Right lobe of liver (tissue), 6 donors: ENCODE results near the gene TBC1D24. TPM values are rescaled to one million over a fixed set of nuclear protein-coding genes. Genes with fewer than 3 reads are reported as not detected.

ENCODE experiments used
- ATAC-seq, 4 donors: fragments of 200-7000 bp; cut with Tn5 transposase; one replicate each; pipeline ENCODE4 v1.9.1; 2020; ENCODE audit warnings: mild to moderate bottlenecking in 4 of 4, moderate library complexity in 4 of 4
- DNase-seq, 3 donors: peaks; one replicate each; pipeline ENCODE4 v3.0.0-alpha.2; 2020
- H3K27ac ChIP-seq, 3 donors: fragments of 200-600 bp; one replicate each; pipeline ENCODE4 v1.8.0; 2022
- H3K27me3 ChIP-seq, 2 donors: fragments of 200-600 bp; one replicate each; pipeline ENCODE4 v1.8.0; 2022
- H3K36me3 ChIP-seq, 4 donors: fragments of 200-600 bp; sonication (generic) in 1 of 4; one replicate each; pipeline versions ENCODE4 v1.5.1 to v1.8.0; 2017 to 2022; ENCODE audit warnings: control low read depth in 1 of 4
- H3K4me1 ChIP-seq, 4 donors: fragments of 200-600 bp; sonication (generic) in 1 of 4; one replicate each; pipeline versions ENCODE4 v1.5.1 to v1.8.0; 2017 to 2022; ENCODE audit warnings: control low read depth in 1 of 4
- H3K4me3 ChIP-seq, 3 donors: fragments of 200-600 bp; one replicate each; pipeline ENCODE4 v1.8.0; 2022
- H3K9me3 ChIP-seq, 4 donors: fragments of 200-600 bp; sonication (generic) in 1 of 4; one replicate each; pipeline versions ENCODE4 v1.5.1 to v1.8.0; 2017 to 2022; ENCODE audit warnings: control low read depth in 1 of 4
- CTCF ChIP-seq, 4 donors: fragments of 200-600 bp in 3 of 4; fragments of 450-650 bp in 1 of 4; IDR thresholded peaks; one replicate each; pipeline versions ENCODE4 v1.5.1 to v1.8.0; 2016 to 2022; ENCODE audit warnings: antibody characterized with exemption in 4 of 4, mild to moderate bottlenecking in 2 of 4
- POLR2A ChIP-seq: fragments of 450-650 bp; IDR thresholded peaks from one replicate; pipeline ENCODE4 v1.6.1; 2017; ENCODE audit warnings: antibody characterized with exemption, mild to moderate bottlenecking
- WGBS: methylation state at CpG from one replicate; pipeline ENCODE4 v1.1.6; 2018; ENCODE audit warnings: low coverage, low lambda C conversion rate; ENCODE audit not compliant: insufficient coverage; ENCODE audit errors: missing lambda C conversion rate; 5-methylcytosine and 5-hydroxymethylcytosine counted together
- intact Hi-C, 2 donors: fragments of 100-400 bp; cut with DNase I; formaldehyde crosslinking; loops; one replicate each; pipeline versions ENCODE4 v1.11.2 to v1.14.1; 2022
- total RNA-seq, 6 experiments: library from RNA; depleted of rRNA in 2 of 6; stranded (reverse); fragments of >200 nt in 2 of 6; fragmentation: NEBNext Ultra II Directional in 3 of 6; extraction: Animal tissue kit (Norgen Biotek cat#: 25700) in 3 of 6; gene quantifications; one replicate each; pipeline versions ENCODE4 v1.1.0 to v1.2.4, GENCODE V29; 2016 to 2023
- donor health status: DM: no; HTN: yes; CAD: no.
- donor health status: DM: no; HTN: no; CAD: no.
- donor health status: DM: no; HTN: no; CAD: no.
- donor health status: DM: no; HTN: yes; CAD: no.
- donor health status: DM: no; HTN: yes; CAD: no.

Gene TBC1D24
- total RNA-seq, 6 experiments from 2014 or later: 14.9 to 22.7 (median 17.5) TPM

- ATAC-seq (peak in 1 of 4 donors; percentile 2), DNase-seq (peak; percentile 47 to 64 (median 61))
- peak overlapping the region in 2 of 3 donors; percentile 54 to 80 for H3K27ac ChIP-seq
- H3K4me3 ChIP-seq: no peak overlapping the region
- H3K36me3 ChIP-seq: peaks cover 0 to 8% (median 0%) of the 10 kb centered on the region in 4 donors
- 64% methylated on average over 10 of the region's 39 CpGs for WGBS
- H3K27me3 ChIP-seq: no peaks in the 10 kb centered on the region
- no peaks in the 10 kb centered on the region for H3K9me3 ChIP-seq
- no peak for TF ChIP-seq POLR2A
- TF ChIP-seq CTCF (IDR thresholded peaks at IDR 0.05): no peak
- peaks cover 0 to 66% (median 37%) of the 10 kb centered on the region in 4 donors for H3K4me1 ChIP-seq
- intact Hi-C loops: no loop called here
Observed at GRCh38 chr16:2518823-2519710, 44.1 kb downstream of the TBC1D24 start.

GRCh38 chr16:2519711-2520080, 44.8 kb downstream of the TBC1D24 start:
- Histone ChIP-seq H3K27me3 (no peaks in the 10 kb centered on the region), H3K4me3 (peak overlapping the region; percentile 49 to 73 (median 59)), H3K9me3 (no peaks in the 10 kb centered on the region), H3K36me3 (peaks cover 0 to 8% (median 0%) of the 10 kb centered on the region in 4 donors), H3K4me1 (peaks cover 0 to 73% (median 40%) of the 10 kb centered on the region in 4 donors), H3K27ac (peak overlapping the region; percentile 54 to 80 (median 56))
- ATAC-seq (no peak), DNase-seq (peak in 1 of 3 donors; percentile 68)
- TF ChIP-seq POLR2A: no peak
- TF ChIP-seq CTCF (IDR thresholded peaks at IDR 0.05): no peak
- 51% methylated on average over 20 of the region's 22 CpGs for WGBS
- intact Hi-C loops: no loop called here

DNA sequence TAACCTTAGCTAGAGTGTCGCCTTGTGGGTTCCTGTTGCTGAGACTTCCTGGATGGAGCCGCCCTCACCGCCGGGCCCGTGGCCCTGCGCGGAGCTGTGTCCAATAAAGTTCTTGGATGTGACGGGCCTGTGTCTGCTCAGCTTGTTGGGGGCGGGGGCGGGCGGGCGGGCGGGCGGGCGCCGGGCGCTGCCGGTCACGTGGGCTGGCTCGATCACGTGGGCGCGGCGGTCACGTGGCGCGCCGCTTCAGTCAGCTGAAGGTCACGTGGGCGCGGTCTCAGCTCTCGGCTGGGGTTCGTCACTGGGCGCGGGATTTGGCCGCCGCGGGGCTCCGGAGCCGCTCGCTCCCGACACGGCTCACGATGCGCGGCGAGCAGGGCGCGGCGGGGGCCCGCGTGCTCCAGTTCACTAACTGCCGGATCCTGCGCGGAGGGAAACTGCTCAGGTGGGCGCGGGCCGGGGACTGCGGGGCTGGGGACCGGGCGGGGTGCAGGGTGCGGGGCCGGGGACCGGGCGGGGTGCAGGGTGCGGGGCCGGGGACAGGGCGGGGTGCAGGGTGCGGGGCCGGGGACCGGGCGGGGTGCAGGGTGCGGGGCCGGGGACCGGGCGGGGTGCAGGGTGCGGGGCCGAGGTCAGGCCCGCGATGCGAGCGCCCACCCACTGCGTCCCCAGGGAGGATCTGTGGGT, 45.3 kb downstream of the TBC1D24 start, which contains the start of gene AMDHD2:
AMDHD2 (plus strand) TSS at position 275 of the 687 bp plus-strand sequence; CDS start at position 363, 88 bp downstream.
- ATAC-seq: peak; percentile 62 to 68 (median 64)
- Histone ChIP-seq H3K4me3 (peak within 1 kb of the TSS; percentile 49 to 73 (median 59)), H3K27me3 (no peaks in the 10 kb centered on the region), H3K9me3 (no peaks in the 10 kb centered on the region), H3K36me3 (peaks cover 0 to 8% (median 0%) of the 10 kb centered on the region in 4 donors), H3K27ac (peak within 1 kb of the TSS; percentile 56 to 83 (median 80)), H3K4me1 (peaks cover 0 to 73% (median 41%) of the 10 kb centered on the region in 4 donors)
- 2% methylated on average over 9 of the region's 83 CpGs for WGBS
- TF ChIP-seq CTCF (IDR thresholded peaks at IDR 0.05) (no peak), POLR2A (peak; percentile 32)
- peak; percentile 91 to 92 (median 92) for DNase-seq
- intact Hi-C loops: no loop called here

DNA sequence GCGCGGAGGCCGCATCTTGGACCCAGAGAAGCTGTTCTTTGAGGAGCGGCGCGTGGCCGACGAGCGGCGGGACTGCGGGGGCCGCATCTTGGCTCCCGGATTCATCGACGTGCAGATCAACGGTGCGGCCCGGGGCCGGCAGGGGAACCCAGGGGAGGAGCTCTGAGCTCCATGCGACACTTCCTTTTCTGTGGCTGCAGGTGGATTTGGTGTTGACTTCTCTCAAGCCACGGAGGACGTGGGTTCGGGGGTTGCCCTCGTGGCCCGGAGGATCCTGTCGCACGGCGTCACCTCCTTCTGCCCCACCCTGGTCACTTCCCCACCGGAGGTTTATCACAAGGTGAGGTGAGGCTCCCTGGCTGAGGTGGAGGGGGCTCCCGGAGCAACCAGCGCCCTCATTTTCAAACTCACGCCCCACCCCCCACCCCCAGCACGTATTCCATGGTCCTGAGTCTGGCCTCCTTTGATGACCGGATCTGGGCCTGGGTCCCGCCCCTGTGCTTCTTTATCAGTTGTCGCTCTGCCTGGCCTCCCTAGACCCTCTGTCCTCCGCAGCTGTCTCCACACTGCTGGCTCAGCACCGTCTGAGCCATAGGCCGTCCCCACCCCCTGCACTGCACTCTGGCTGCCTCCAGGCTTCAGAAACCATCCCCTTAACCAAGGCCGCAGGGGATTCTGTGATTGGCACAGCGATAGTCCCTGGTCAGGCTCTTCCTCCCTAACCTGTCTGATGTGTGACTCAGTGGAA, 46.0 kb downstream of the TBC1D24 start:
- peaks cover 0 to 70% (median 37%) of the 10 kb centered on the region in 4 donors for H3K4me1 ChIP-seq
- H3K27ac ChIP-seq: peak overlapping the region; percentile 40 to 83 (median 80)
- H3K9me3 ChIP-seq: no peaks in the 10 kb centered on the region
- peak; percentile 48 to 69 (median 55) for DNase-seq
- 24% methylated on average over 13 of the region's 41 CpGs for WGBS
- H3K4me3 ChIP-seq: peak overlapping the region; percentile 49 to 73 (median 59)
- intact Hi-C loops: no loop called here
- H3K27me3 ChIP-seq: no peaks in the 10 kb centered on the region
- TF ChIP-seq POLR2A: no peak
- TF ChIP-seq CTCF (IDR thresholded peaks at IDR 0.05): no peak
- ATAC-seq: peak in 1 of 4 donors; percentile 6
- peaks cover 0 to 8% (median 0%) of the 10 kb centered on the region in 4 donors for H3K36me3 ChIP-seq
